Dendritic cell treated with granulocyte-macrophage colony-stimulating factor and Interleukin-4, amounts not matched to agents 40 ng/mL and 50 ng/mL, for 4 days (primary cell): ENCODE measurements around the gene RASGRP2.

Source experiments
- H3K27ac Mint-ChIP-seq: one replicate; pipeline ENCODE4 v1.8.0; 2022; ENCODE audit warnings: mild to moderate bottlenecking, mixed read lengths
- H3K27me3 Mint-ChIP-seq: one replicate; pipeline ENCODE4 v1.8.0; 2022; ENCODE audit warnings: mild to moderate bottlenecking, mixed read lengths
- H3K36me3 Mint-ChIP-seq: one replicate; pipeline ENCODE4 v1.8.0; 2022; ENCODE audit warnings: low read depth, mixed read lengths
- H3K4me1 Mint-ChIP-seq: one replicate; pipeline ENCODE4 v1.8.0; 2022; ENCODE audit warnings: low read depth, mixed read lengths
- H3K4me3 Mint-ChIP-seq: one replicate; pipeline ENCODE4 v1.8.0; 2022; ENCODE audit warnings: mild to moderate bottlenecking, moderate library complexity, mixed read lengths
- H3K9me3 Mint-ChIP-seq: one replicate; pipeline ENCODE4 v1.8.0; 2022; ENCODE audit warnings: mixed read lengths
- intact Hi-C: fragments of 100-400 bp; cut with micrococcal nuclease; formaldehyde crosslinking; loops from one replicate; pipeline ENCODE4 v1.15.0; 2022

RASGRP2 gene

GRCh38 chr11:64726867-64727530 lies 16.9 kb downstream of the RASGRP2 start:
- no peak overlapping the region for H3K4me3 Mint-ChIP-seq
- peaks cover 15% of the 10 kb centered on the region for H3K27me3 Mint-ChIP-seq
- H3K9me3 Mint-ChIP-seq = no peaks in the 10 kb centered on the region
- H3K27ac Mint-ChIP-seq = no peak overlapping the region
- peaks cover 26% of the 10 kb centered on the region for H3K36me3 Mint-ChIP-seq
- peaks cover 22% of the 10 kb centered on the region for H3K4me1 Mint-ChIP-seq
- intact Hi-C loops = no loop called here

GRCh38 chr11:64726211-64726641 lies 17.7 kb downstream of the RASGRP2 start:
- H3K4me3 Mint-ChIP-seq = no peak overlapping the region
- peaks cover 23% of the 10 kb centered on the region for H3K4me1 Mint-ChIP-seq
- H3K27me3 Mint-ChIP-seq = peaks cover 22% of the 10 kb centered on the region
- intact Hi-C loops = no loop called here
- no peak overlapping the region for H3K27ac Mint-ChIP-seq
- H3K9me3 Mint-ChIP-seq = no peaks in the 10 kb centered on the region
- H3K36me3 Mint-ChIP-seq = peaks cover 23% of the 10 kb centered on the region

GRCh38 chr11:64724863-64725532 lies 18.9 kb downstream of the RASGRP2 start:
- peaks cover 23% of the 10 kb centered on the region for H3K36me3 Mint-ChIP-seq
- H3K9me3 Mint-ChIP-seq = no peaks in the 10 kb centered on the region
- H3K4me3 Mint-ChIP-seq = no peak overlapping the region
- peaks cover 23% of the 10 kb centered on the region for H3K4me1 Mint-ChIP-seq
- no peak overlapping the region for H3K27ac Mint-ChIP-seq
- H3K27me3 Mint-ChIP-seq = peaks cover 35% of the 10 kb centered on the region
- intact Hi-C loops = no loop called here

GRCh38 chr11:64723907-64724862 lies 19.8 kb downstream of the RASGRP2 start:
- Mint-ChIP-seq H3K36me3 (peaks cover 21% of the 10 kb centered on the region), H3K9me3 (no peaks in the 10 kb centered on the region), H3K4me3 (no peak overlapping the region), H3K27me3 (peaks cover 39% of the 10 kb centered on the region), H3K4me1 (peaks cover 23% of the 10 kb centered on the region), H3K27ac (no peak overlapping the region)
- intact Hi-C loops = loop anchor here (1.0 to 2.0 kb wide), 2 partner anchors 36 to 73 kb away; no protein-coding TSS in a partner anchor

- peaks cover 43% of the 10 kb centered on the region for H3K27me3 Mint-ChIP-seq
- H3K36me3 Mint-ChIP-seq = peaks cover 12% of the 10 kb centered on the region
- intact Hi-C loops = loop anchor here (1.0 to 2.0 kb wide), 2 partner anchors 35 to 73 kb away; no protein-coding TSS in a partner anchor
- H3K4me3 Mint-ChIP-seq = peak within 1 kb of the TSS; percentile 71
- peaks cover 23% of the 10 kb centered on the region for H3K4me1 Mint-ChIP-seq
- no peak within 1 kb of the TSS for H3K27ac Mint-ChIP-seq
- H3K9me3 Mint-ChIP-seq = no peaks in the 10 kb centered on the region
Measured at GRCh38 chr11:64723117-64723906, 20.6 kb downstream of the RASGRP2 start, which contains the start of gene NRXN2. Gene NRXN2 (minus strand): TSS chr11:64723197. CDS start chr11:64713699, 9,498 bp downstream.

GRCh38 chr11:64722141-64723065 lies 21.5 kb downstream of the RASGRP2 start:
- peaks cover 5% of the 10 kb centered on the region for H3K36me3 Mint-ChIP-seq
- no peaks in the 10 kb centered on the region for H3K9me3 Mint-ChIP-seq
- intact Hi-C loops = loop anchor here (1.0 to 2.0 kb wide), 2 partner anchors 34 to 72 kb away; no protein-coding TSS in a partner anchor
- H3K4me1 Mint-ChIP-seq = peaks cover 23% of the 10 kb centered on the region
- no peak overlapping the region for H3K27ac Mint-ChIP-seq
- peaks cover 50% of the 10 kb centered on the region for H3K27me3 Mint-ChIP-seq
- H3K4me3 Mint-ChIP-seq = no peak overlapping the region

- Mint-ChIP-seq H3K4me3 (no peak overlapping the region), H3K27me3 (peaks cover 61% of the 10 kb centered on the region), H3K9me3 (no peaks in the 10 kb centered on the region), H3K4me1 (peaks cover 23% of the 10 kb centered on the region), H3K36me3 (no peaks in the 10 kb centered on the region), H3K27ac (no peak overlapping the region)
- intact Hi-C loops = no loop called here
Measured at GRCh38 chr11:64721359-64721699, 22.6 kb downstream of the RASGRP2 start.

GRCh38 chr11:64720640-64721358 lies 23.1 kb downstream of the RASGRP2 start:
- H3K4me3 Mint-ChIP-seq = no peak overlapping the region
- intact Hi-C loops = no loop called here
- peaks cover 66% of the 10 kb centered on the region for H3K27me3 Mint-ChIP-seq

GRCh38 chr11:64720167-64720566 lies 23.8 kb downstream of the RASGRP2 start:
- Mint-ChIP-seq H3K4me3 (no peak overlapping the region), H3K27ac (no peak overlapping the region), H3K4me1 (peaks cover 16% of the 10 kb centered on the region), H3K27me3 (peaks cover 71% of the 10 kb centered on the region), H3K36me3 (no peaks in the 10 kb centered on the region), H3K9me3 (no peaks in the 10 kb centered on the region)
- intact Hi-C loops = no loop called here

More at GRCh38 chr11:64720640-64721358, 23.1 kb downstream of the RASGRP2 start:
- Mint-ChIP-seq H3K36me3 (no peaks in the 10 kb centered on the region), H3K4me1 (peaks cover 23% of the 10 kb centered on the region), H3K9me3 (no peaks in the 10 kb centered on the region), H3K27ac (no peak overlapping the region)

GRCh38 chr11:64719406-64719805 lies 24.5 kb downstream of the RASGRP2 start:
- Mint-ChIP-seq H3K4me3 (no peak overlapping the region), H3K9me3 (no peaks in the 10 kb centered on the region), H3K36me3 (no peaks in the 10 kb centered on the region), H3K27ac (no peak overlapping the region), H3K4me1 (peaks cover 12% of the 10 kb centered on the region), H3K27me3 (peaks cover 75% of the 10 kb centered on the region)
- intact Hi-C loops = no loop called here

GRCh38 chr11:64718780-64719124 lies 25.2 kb downstream of the RASGRP2 start:
- Mint-ChIP-seq H3K4me1 (peaks cover 10% of the 10 kb centered on the region), H3K4me3 (no peak overlapping the region), H3K27me3 (peaks cover 81% of the 10 kb centered on the region), H3K9me3 (no peaks in the 10 kb centered on the region), H3K27ac (no peak overlapping the region), H3K36me3 (no peaks in the 10 kb centered on the region)
- intact Hi-C loops = no loop called here
